DOHH2 (cell line): ENCODE measurements around the gene TRIM6.

Source experiments
- EZH2phosphoT487 ChIP-seq: fragments of 200-600 bp; sonication (generic); IDR thresholded peaks from 2 replicates; pipeline ENCODE4 v1.6.1; 2017; ENCODE audit warnings: borderline replicate concordance, mild to moderate bottlenecking, antibody characterized with exemption, low read length, moderate library complexity, mixed read lengths
- TF ChIP-seq, protein P1 (sequence below): fragments of 200-600 bp; sonication (generic); IDR thresholded peaks from one replicate; pipeline ENCODE4 v1.5.1; 2014; ENCODE audit warnings: antibody characterized with exemption, mild to moderate bottlenecking, low read depth, low read length; ENCODE audit not compliant: poor library complexity, severe bottlenecking

DNA sequence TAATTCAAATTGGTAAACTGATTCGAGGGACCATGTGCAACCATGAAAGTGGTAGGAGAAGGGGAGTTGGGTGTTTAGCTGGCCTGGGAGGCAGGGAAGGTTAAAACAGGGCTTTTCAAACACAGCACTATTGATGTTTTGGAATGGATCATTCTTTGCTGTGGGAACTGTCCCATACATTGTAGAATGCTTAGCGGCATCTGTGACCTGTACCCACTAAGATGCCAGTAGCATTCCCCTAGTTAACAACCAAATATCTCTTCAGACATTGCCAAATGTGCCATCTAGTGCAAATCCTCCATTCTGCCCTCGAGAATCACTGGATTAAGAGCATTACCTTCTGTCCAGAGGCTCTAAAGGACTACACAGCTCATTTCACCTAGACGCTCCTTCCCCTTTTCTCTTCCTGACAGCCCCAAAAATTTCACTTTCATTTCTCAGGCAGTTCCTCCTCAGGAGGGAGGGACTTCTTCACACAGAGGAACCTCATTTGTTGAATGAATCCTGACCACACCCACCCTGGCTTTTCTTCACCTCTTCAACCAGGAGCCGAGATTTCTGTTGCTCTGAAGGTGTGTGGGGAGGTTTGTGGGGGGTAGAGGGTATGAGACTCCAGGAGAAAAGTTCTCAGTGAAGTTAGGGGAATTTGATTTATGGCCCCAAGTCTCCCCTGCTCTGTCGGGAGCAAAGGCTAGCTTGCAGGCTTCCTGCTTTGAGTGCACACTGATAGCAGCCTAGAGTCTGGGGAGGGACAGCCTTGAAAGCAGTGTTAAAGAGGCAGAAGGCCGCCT is 28.2 kb downstream of the TRIM6 start, which contains the start of gene TRIM34:
- TF ChIP-seq, protein P1, sequence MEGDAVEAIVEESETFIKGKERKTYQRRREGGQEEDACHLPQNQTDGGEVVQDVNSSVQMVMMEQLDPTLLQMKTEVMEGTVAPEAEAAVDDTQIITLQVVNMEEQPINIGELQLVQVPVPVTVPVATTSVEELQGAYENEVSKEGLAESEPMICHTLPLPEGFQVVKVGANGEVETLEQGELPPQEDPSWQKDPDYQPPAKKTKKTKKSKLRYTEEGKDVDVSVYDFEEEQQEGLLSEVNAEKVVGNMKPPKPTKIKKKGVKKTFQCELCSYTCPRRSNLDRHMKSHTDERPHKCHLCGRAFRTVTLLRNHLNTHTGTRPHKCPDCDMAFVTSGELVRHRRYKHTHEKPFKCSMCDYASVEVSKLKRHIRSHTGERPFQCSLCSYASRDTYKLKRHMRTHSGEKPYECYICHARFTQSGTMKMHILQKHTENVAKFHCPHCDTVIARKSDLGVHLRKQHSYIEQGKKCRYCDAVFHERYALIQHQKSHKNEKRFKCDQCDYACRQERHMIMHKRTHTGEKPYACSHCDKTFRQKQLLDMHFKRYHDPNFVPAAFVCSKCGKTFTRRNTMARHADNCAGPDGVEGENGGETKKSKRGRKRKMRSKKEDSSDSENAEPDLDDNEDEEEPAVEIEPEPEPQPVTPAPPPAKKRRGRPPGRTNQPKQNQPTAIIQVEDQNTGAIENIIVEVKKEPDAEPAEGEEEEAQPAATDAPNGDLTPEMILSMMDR = no peak
- TF ChIP-seq EZH2phosphoT487 = no peak
